Gastroesophageal sphincter (tissue), 3 donors: ENCODE data around the gene KCNJ10.

Experiments used
- EP300 ChIP-seq: sonication (generic); formaldehyde crosslinking; IDR thresholded peaks from one replicate; pipeline ENCODE4 v1.6.1; 2017; ENCODE audit warnings: antibody characterized with exemption, mild to moderate bottlenecking
- TF ChIP-seq, protein P1 (sequence below), 4 experiments: fragments of 200-600 bp in 2 of 4; fragments of 450-650 bp in 2 of 4; sonication (generic) in 1 of 4; IDR thresholded peaks; one replicate each; pipeline ENCODE4 v1.5.1; 2017 to 2019; ENCODE audit warnings: antibody characterized with exemption in 4 of 4, mild to moderate bottlenecking in 2 of 4, moderate library complexity in 2 of 4

DNA sequence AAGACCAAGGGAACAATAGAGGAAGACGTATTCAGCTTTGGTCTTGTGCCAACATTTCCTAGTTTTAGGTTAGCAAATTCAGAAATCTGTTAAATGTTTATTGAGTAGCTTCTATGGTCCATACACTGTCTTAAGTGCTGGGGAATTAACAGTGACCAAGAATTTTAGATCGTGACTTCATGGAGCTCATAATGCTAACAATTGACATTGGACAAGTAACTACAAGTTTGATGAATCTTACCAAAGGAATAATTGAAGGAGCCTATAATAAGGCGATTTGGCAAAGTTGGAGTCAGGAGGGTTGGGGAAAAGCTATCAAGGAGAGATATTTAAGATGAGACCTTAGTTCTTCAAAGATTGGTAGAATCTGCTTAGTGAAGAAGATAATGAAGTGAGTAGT lies 114.5 kb downstream of the KCNJ10 start:
- no peak for TF ChIP-seq EP300
- TF ChIP-seq, protein P1, sequence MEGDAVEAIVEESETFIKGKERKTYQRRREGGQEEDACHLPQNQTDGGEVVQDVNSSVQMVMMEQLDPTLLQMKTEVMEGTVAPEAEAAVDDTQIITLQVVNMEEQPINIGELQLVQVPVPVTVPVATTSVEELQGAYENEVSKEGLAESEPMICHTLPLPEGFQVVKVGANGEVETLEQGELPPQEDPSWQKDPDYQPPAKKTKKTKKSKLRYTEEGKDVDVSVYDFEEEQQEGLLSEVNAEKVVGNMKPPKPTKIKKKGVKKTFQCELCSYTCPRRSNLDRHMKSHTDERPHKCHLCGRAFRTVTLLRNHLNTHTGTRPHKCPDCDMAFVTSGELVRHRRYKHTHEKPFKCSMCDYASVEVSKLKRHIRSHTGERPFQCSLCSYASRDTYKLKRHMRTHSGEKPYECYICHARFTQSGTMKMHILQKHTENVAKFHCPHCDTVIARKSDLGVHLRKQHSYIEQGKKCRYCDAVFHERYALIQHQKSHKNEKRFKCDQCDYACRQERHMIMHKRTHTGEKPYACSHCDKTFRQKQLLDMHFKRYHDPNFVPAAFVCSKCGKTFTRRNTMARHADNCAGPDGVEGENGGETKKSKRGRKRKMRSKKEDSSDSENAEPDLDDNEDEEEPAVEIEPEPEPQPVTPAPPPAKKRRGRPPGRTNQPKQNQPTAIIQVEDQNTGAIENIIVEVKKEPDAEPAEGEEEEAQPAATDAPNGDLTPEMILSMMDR (IDR thresholded peaks at IDR 0.05): no peak
